Measurements from ENCODE around the gene SLC35B2. TPM values are rescaled to one million over a fixed set of nuclear protein-coding genes. Genes with fewer than 3 reads are reported as not detected.

The SLC35B2 gene
- total and polyA plus RNA-seq, 10 of the 15 experiments (the other 5 are each of a cell fraction or from before 2014, with no cell fraction given): 11.3 to 45.4 (median 33.8) TPM

DNA sequence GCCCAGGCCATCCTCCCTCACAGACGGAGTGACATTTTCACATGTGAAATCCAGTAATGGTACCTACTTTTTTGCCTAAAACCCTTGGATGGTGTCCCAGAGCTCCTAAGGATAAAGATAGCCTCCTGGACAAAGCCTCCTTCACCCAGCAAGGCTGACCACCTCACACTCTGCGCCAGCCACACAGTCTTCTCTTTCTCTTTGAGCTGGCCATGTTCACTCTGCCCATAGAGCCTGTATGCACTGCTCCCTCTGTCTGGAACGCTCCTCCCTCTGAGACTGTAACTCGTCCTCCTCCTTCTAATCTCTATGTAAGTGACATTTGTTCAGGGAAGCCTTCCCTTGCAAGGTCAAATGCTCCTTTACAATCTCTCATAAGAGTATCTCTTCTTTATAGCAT lies 27.5 kb upstream of the SLC35B2 start:
- Histone ChIP-seq H3K4me3 (no peak overlapping the region), H3K36me3 (ENCODE audit: control insufficient read depth in 2 of 2, insufficient read depth in 2 of 2, low read length in 1 of 2) (no peaks in the 10 kb centered on the region), H3K27ac (ENCODE audit: control insufficient read depth, insufficient read depth) (no peak overlapping the region), H3K4me2 (ENCODE audit: control insufficient read depth, insufficient read depth) (no peak overlapping the region), H2AFZ (ENCODE audit: control insufficient read depth, low read depth, low read length) (no peak overlapping the region), H3K4me1 (ENCODE audit: control insufficient read depth, insufficient read depth, low read length) (no peaks in the 10 kb centered on the region), H4K20me1 (ENCODE audit: control insufficient read depth, insufficient read depth) (no peaks in the 10 kb centered on the region), H3K9me3 (replicated peaks; ENCODE audit: control insufficient read depth, insufficient read depth, low read length) (no peaks in the 10 kb centered on the region), H3K27me3 (replicated peaks in 1 of 2; ENCODE audit: control insufficient read depth in 2 of 2, insufficient read depth in 2 of 2, low read length in 1 of 2) (peaks cover 0 to 1% of the 10 kb centered on the region in 2 experiments; a peak in 2 of 4 replicates), H3K79me2 (ENCODE audit: control insufficient read depth, insufficient read depth, low read length) (no peaks in the 10 kb centered on the region), H3K9ac (ENCODE audit: control insufficient read depth, insufficient read depth, low read length) (no peak overlapping the region)
- in situ Hi-C loops (cut with MboI) (no loop called here), intact Hi-C loops (cut with micrococcal nuclease; ENCODE audit: unreplicated experiment) (no loop called here)
- ChIA-PET SMC1A (ENCODE audit: uncharacterized antibody, unreplicated experiment) (no interaction called here), CTCF (interaction anchor here (1.8 to 4.2 kb wide), 2 partner anchors 17 kb away, joined by 7 to 22 read pairs; no protein-coding TSS in a partner anchor), RAD21 (ENCODE audit: unreplicated experiment) (no interaction called here), POLR2A (no interaction called here)
- DNase-seq (ENCODE audit: low read depth, low spot score) (no peak), FAIRE-seq (no peak), ATAC-seq (no peak)
- BruUV-seq (replicated peaks): no TSS peak
- TF ChIP-seq POU2F2 (IDR thresholded peaks at IDR 0.05; ENCODE audit: borderline replicate concordance, low read depth, low read length) (no peak), CHD2 (IDR thresholded peaks at IDR 0.05; ENCODE audit: borderline replicate concordance, low read depth, low read length) (no peak), POLR2A (IDR thresholded peaks at IDR 0.05; ENCODE audit: low read depth, low read length) (no peak), ETV6 (conservative IDR thresholded peaks at IDR 0.05 in 1 of 2, IDR thresholded peaks at IDR 0.05 in 1 of 2; ENCODE audit: borderline replicate concordance in 1 of 2, low read depth in 1 of 2) (no peak), ZZZ3 (IDR thresholded peaks at IDR 0.05; ENCODE audit: control insufficient read depth, insufficient read length, low read depth) (no peak), KDM1A (IDR thresholded peaks at IDR 0.05; ENCODE audit: borderline replicate concordance) (no peak), TAF1 (IDR thresholded peaks at IDR 0.05; ENCODE audit: borderline replicate concordance, low read depth, low read length) (no peak), FOS (IDR thresholded peaks at IDR 0.05; ENCODE audit: borderline replicate concordance, extremely low read depth, insufficient read length) (no peak), CBX5 (IDR thresholded peaks at IDR 0.05; ENCODE audit: low read depth) (no peak), SMARCA5 (IDR thresholded peaks at IDR 0.05) (no peak), CBFB (IDR thresholded peaks at IDR 0.05; ENCODE audit: low read depth) (no peak)
- TF ChIP-seq, protein P1, sequence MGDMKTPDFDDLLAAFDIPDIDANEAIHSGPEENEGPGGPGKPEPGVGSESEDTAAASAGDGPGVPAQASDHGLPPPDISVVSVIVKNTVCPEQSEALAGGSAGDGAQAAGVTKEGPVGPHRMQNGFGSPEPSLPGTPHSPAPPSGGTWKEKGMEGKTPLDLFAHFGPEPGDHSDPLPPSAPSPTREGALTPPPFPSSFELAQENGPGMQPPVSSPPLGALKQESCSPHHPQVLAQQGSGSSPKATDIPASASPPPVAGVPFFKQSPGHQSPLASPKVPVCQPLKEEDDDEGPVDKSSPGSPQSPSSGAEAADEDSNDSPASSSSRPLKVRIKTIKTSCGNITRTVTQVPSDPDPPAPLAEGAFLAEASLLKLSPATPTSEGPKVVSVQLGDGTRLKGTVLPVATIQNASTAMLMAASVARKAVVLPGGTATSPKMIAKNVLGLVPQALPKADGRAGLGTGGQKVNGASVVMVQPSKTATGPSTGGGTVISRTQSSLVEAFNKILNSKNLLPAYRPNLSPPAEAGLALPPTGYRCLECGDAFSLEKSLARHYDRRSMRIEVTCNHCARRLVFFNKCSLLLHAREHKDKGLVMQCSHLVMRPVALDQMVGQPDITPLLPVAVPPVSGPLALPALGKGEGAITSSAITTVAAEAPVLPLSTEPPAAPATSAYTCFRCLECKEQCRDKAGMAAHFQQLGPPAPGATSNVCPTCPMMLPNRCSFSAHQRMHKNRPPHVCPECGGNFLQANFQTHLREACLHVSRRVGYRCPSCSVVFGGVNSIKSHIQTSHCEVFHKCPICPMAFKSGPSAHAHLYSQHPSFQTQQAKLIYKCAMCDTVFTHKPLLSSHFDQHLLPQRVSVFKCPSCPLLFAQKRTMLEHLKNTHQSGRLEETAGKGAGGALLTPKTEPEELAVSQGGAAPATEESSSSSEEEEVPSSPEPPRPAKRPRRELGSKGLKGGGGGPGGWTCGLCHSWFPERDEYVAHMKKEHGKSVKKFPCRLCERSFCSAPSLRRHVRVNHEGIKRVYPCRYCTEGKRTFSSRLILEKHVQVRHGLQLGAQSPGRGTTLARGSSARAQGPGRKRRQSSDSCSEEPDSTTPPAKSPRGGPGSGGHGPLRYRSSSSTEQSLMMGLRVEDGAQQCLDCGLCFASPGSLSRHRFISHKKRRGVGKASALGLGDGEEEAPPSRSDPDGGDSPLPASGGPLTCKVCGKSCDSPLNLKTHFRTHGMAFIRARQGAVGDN (IDR thresholded peaks at IDR 0.05): no peak
- TF ChIP-seq, protein P2, sequence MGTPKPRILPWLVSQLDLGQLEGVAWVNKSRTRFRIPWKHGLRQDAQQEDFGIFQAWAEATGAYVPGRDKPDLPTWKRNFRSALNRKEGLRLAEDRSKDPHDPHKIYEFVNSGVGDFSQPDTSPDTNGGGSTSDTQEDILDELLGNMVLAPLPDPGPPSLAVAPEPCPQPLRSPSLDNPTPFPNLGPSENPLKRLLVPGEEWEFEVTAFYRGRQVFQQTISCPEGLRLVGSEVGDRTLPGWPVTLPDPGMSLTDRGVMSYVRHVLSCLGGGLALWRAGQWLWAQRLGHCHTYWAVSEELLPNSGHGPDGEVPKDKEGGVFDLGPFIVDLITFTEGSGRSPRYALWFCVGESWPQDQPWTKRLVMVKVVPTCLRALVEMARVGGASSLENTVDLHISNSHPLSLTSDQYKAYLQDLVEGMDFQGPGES (IDR thresholded peaks at IDR 0.05): no peak
- WGBS (ENCODE audit: insufficient coverage, insufficient replicate concordance, low lambda C conversion rate, missing lambda C conversion rate): 7% methylated on average over 4 of the region's 4 CpGs

All from GM12878 (cell line).